ENCODE measurements around the gene FRMD4A.
"Not testable (repeated sequence)": the region's sequence is repeated elsewhere in the genome, so short reads cannot be mapped to it uniquely, and the experiment has no call there.

FRMD4A gene

GRCh38 chr10:13797164-13797563 is 533.6 kb downstream of the FRMD4A start:
- DNase-seq, result no peak

GRCh38 chr10:13795653-13796555 is 534.8 kb downstream of the FRMD4A start:
- no peak for DNase-seq

- DNase-seq, result no peak
Observed at GRCh38 chr10:13794992-13795612, 535.6 kb downstream of the FRMD4A start.

- DNase-seq, result no peak
Observed at GRCh38 chr10:13792006-13792405, 538.7 kb downstream of the FRMD4A start.

GRCh38 chr10:13791483-13791882 is 539.2 kb downstream of the FRMD4A start:
- no peak for DNase-seq

- no peak for DNase-seq
Observed at GRCh38 chr10:13790196-13790595, 540.5 kb downstream of the FRMD4A start.

- no peak for DNase-seq
Observed at GRCh38 chr10:13789448-13789829, 541.3 kb downstream of the FRMD4A start.

GRCh38 chr10:13788711-13789447 is 541.8 kb downstream of the FRMD4A start:
- DNase-seq, result no peak

GRCh38 chr10:13788320-13788600 is 542.5 kb downstream of the FRMD4A start:
- DNase-seq, result no peak

- no peak for DNase-seq
Observed at GRCh38 chr10:13787015-13787421, 543.7 kb downstream of the FRMD4A start.

- no peak for DNase-seq
Observed at GRCh38 chr10:13784067-13784466, 546.7 kb downstream of the FRMD4A start.

GRCh38 chr10:13779748-13780147 is 551.0 kb downstream of the FRMD4A start:
- DNase-seq, result no peak

- DNase-seq, result not testable (repeated sequence)
Observed at GRCh38 chr10:13778693-13778960, 552.1 kb downstream of the FRMD4A start.

GRCh38 chr10:13776861-13777311 is 553.8 kb downstream of the FRMD4A start:
- no peak for DNase-seq

- no peak for DNase-seq
Observed at GRCh38 chr10:13775786-13776775, 554.6 kb downstream of the FRMD4A start.

GRCh38 chr10:13774303-13774893 is 556.3 kb downstream of the FRMD4A start:
- no peak for DNase-seq

- DNase-seq, result no peak
Observed at GRCh38 chr10:13773496-13774170, 557.1 kb downstream of the FRMD4A start.

GRCh38 chr10:13773043-13773442 is 557.7 kb downstream of the FRMD4A start:
- DNase-seq, result no peak

GRCh38 chr10:13771992-13772391 is 558.7 kb downstream of the FRMD4A start:
- no peak for DNase-seq

- DNase-seq, result no peak
Observed at GRCh38 chr10:13770760-13771493, 559.8 kb downstream of the FRMD4A start.

- DNase-seq, result no peak
Observed at GRCh38 chr10:13769946-13770345, 560.8 kb downstream of the FRMD4A start.

Data from NCI-H748 treated with DMSO at 0.1 percent for 48 hours (cell line).